Erythroblast (primary cell): ENCODE measurements around the gene KL.

Source experiments
- GATA1 ChIP-seq: IDR thresholded peaks from 2 replicates; pipeline ENCODE4 v1.6.1; 2011; ENCODE audit warnings: low read depth, mild to moderate bottlenecking, control low read depth, low read length, moderate library complexity
- POLR2A ChIP-seq: IDR thresholded peaks from 2 replicates; pipeline ENCODE4 v1.6.1; 2011; ENCODE audit warnings: mild to moderate bottlenecking, low read length

DNA sequence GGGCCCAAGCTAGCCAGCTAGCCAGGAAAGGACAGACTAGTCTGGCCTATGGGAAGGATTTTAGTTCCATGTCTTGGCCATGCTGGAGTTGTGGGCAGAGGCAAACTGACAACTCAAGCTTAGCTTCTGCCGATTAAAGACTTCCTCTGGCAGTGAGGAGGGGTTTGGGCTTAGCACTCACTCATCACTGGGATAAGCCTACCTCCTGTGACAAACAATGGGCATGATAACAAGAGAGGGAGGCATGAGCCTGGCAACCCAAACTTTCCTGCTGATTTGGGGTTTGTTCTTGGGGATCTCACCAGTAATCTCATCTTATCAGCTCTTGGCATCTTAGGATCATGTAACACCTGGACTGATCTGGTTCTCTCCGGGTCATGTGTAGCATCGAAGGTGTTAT is 83.6 kb downstream of the KL start:
- no peak for TF ChIP-seq POLR2A
- no peak for TF ChIP-seq GATA1
